HepG2 (cell line): Measurements from ENCODE around the gene GSTM1. TPM values are rescaled to one million over a fixed set of nuclear protein-coding genes. Genes with fewer than 3 reads are reported as not detected.
A peak's percentile ranks its signal among the peaks of the same experiment; 100 is the strongest.

Experiments
- CREM ChIP-seq, 2 experiments: sonication (generic) in 1 of 2; formaldehyde crosslinking in 1 of 2; IDR thresholded peaks; 2 replicates each; pipeline versions ENCODE4 v1.4.0 to v1.6.1; 2016 to 2020; ENCODE audit warnings: antibody characterized with exemption in 1 of 2, mild to moderate bottlenecking in 1 of 2, missing genetic modification reagents in 1 of 2
- FLYWCH1 ChIP-seq: sonication (generic); formaldehyde crosslinking; IDR thresholded peaks from 2 replicates; pipeline ENCODE4 v1.8.1; 2023; ENCODE audit warnings: mild to moderate bottlenecking, missing genetic modification reagents
- KDM5B ChIP-seq: sonication (generic); formaldehyde crosslinking; IDR thresholded peaks from 2 replicates; pipeline ENCODE4 v1.4.0; 2020; ENCODE audit warnings: missing genetic modification reagents, mild to moderate bottlenecking, borderline replicate concordance
- MYC ChIP-seq: sonication (generic); formaldehyde crosslinking; IDR thresholded peaks from 2 replicates; pipeline ENCODE4 v1.9.0; 2021; ENCODE audit warnings: missing genetic modification reagents, borderline replicate concordance
- NFE2 ChIP-seq: sonication (generic); formaldehyde crosslinking; IDR thresholded peaks from 2 replicates; pipeline ENCODE4 v1.4.0; 2020; ENCODE audit warnings: missing genetic modification reagents
- NFE2L2 ChIP-seq: fragments of 150-350 bp; IDR thresholded peaks from 2 replicates; pipeline ENCODE4 v1.6.1; 2014; ENCODE audit warnings: low read length
- NR2F2 ChIP-seq: IDR thresholded peaks from 2 replicates; pipeline ENCODE4 v1.6.1; 2012; ENCODE audit warnings: low read depth, inconsistent platforms, borderline replicate concordance
- PAX8 ChIP-seq: sonication (generic); formaldehyde crosslinking; IDR thresholded peaks from 2 replicates; pipeline ENCODE4 v1.8.0; 2022; ENCODE audit warnings: mild to moderate bottlenecking, missing genetic modification reagents, borderline replicate concordance
- PHF20 ChIP-seq: sonication (generic); formaldehyde crosslinking; IDR thresholded peaks from 2 replicates; pipeline ENCODE4 v1.5.0; 2020; ENCODE audit warnings: mild to moderate bottlenecking, missing genetic modification reagents
- SALL1 ChIP-seq: sonication (generic); formaldehyde crosslinking; IDR thresholded peaks from 2 replicates; pipeline ENCODE4 v1.8.0; 2022; ENCODE audit warnings: mild to moderate bottlenecking, missing genetic modification reagents
- SALL2 ChIP-seq: sonication (generic); formaldehyde crosslinking; IDR thresholded peaks from 2 replicates; pipeline ENCODE4 v1.8.1; 2023; ENCODE audit warnings: mild to moderate bottlenecking, missing genetic modification reagents, inconsistent platforms
- SIX1 ChIP-seq: sonication (generic); formaldehyde crosslinking; IDR thresholded peaks from 2 replicates; pipeline ENCODE4 v1.4.0; 2020; ENCODE audit warnings: missing genetic modification reagents, borderline replicate concordance
- SNAI1 ChIP-seq: sonication (generic); formaldehyde crosslinking; IDR thresholded peaks from 2 replicates; pipeline ENCODE4 v1.5.0; 2020; ENCODE audit warnings: mild to moderate bottlenecking, missing genetic modification reagents, borderline replicate concordance
- TOPORS ChIP-seq: sonication (generic); formaldehyde crosslinking; IDR thresholded peaks from 2 replicates; pipeline ENCODE4 v1.8.0; 2023; ENCODE audit warnings: mild to moderate bottlenecking, missing genetic modification reagents
- ZBTB7A ChIP-seq: sonication (generic); formaldehyde crosslinking; IDR thresholded peaks from 2 replicates; pipeline ENCODE4 v1.8.0; 2022; ENCODE audit warnings: mild to moderate bottlenecking, missing genetic modification reagents
- ZNF12 ChIP-seq: sonication (generic); formaldehyde crosslinking; IDR thresholded peaks from 2 replicates; pipeline ENCODE4 v1.5.0; 2020; ENCODE audit warnings: missing genetic modification reagents
- ZNF143 ChIP-seq: sonication (generic); formaldehyde crosslinking; IDR thresholded peaks from 2 replicates; pipeline ENCODE4 v1.4.0; 2020; ENCODE audit warnings: missing genetic modification reagents
- ZNF354B ChIP-seq: sonication (generic); formaldehyde crosslinking; IDR thresholded peaks from 2 replicates; pipeline ENCODE4 v1.8.0; 2022; ENCODE audit warnings: mild to moderate bottlenecking, missing genetic modification reagents
- ZNF513 ChIP-seq: sonication (generic); formaldehyde crosslinking; conservative IDR thresholded peaks from 2 replicates; pipeline ENCODE4 v1.5.0; 2020; ENCODE audit warnings: missing genetic modification reagents
- ZNF558 ChIP-seq: sonication (generic); formaldehyde crosslinking; IDR thresholded peaks from 2 replicates; pipeline ENCODE4 v1.9.0; 2022; ENCODE audit warnings: mild to moderate bottlenecking, missing genetic modification reagents, borderline replicate concordance
- ZNF678 ChIP-seq: sonication (generic); formaldehyde crosslinking; IDR thresholded peaks from 2 replicates; pipeline ENCODE4 v1.4.0; 2020; ENCODE audit warnings: mild to moderate bottlenecking, missing genetic modification reagents
- ZNF7 ChIP-seq: IDR thresholded peaks from 2 replicates; pipeline ENCODE4 v1.6.1; 2016; ENCODE audit warnings: missing biosample characterization, missing genetic modification reagents
- ZNF878 ChIP-seq: sonication (generic); formaldehyde crosslinking; IDR thresholded peaks from 2 replicates; pipeline ENCODE4 v1.8.1; 2023; ENCODE audit warnings: mild to moderate bottlenecking, missing genetic modification reagents, moderate library complexity
- ZSCAN25 ChIP-seq: sonication (generic); formaldehyde crosslinking; IDR thresholded peaks from 2 replicates; pipeline ENCODE4 v1.8.0; 2022; ENCODE audit warnings: mild to moderate bottlenecking, missing genetic modification reagents
- polyA plus RNA-seq, 8 experiments: library from polyadenylated mRNA; depleted of rRNA in 3 of 8; stranded (reverse) in 7 of 8; unstranded in 1 of 8; fragments of >200 nt; fragmentation: Illumina TruSeq in 4 of 8; extraction: Trizol in 4 of 8; gene quantifications; 2 replicates each; pipeline versions ENCODE4 v1.2.1 to v1.2.3, GENCODE V29; 2011 to 2016; ENCODE audit warnings: low read depth in 4 of 8, missing spikeins in 1 of 8, mixed read lengths in 1 of 8; ENCODE audit not compliant: insufficient read depth in 1 of 8
- total RNA-seq, 5 experiments: library from RNA; depleted of rRNA; stranded (reverse); fragments of >200 nt; fragmentation: Illumina TruSeq; extraction: Trizol; gene quantifications; 2 replicates each; pipeline ENCODE4 v1.2.3, GENCODE V29; 2016; ENCODE audit warnings: low read depth in 1 of 5
- TF ChIP-seq, protein P1 (sequence below): sonication (generic); formaldehyde crosslinking; conservative IDR thresholded peaks from 2 replicates; pipeline ENCODE4 v1.8.0; 2022; ENCODE audit warnings: low read depth, missing genetic modification reagents
- TF ChIP-seq, protein P2 (sequence below): sonication (generic); IDR thresholded peaks from 2 replicates; pipeline ENCODE4 v1.6.1; 2016; ENCODE audit warnings: low read depth, borderline replicate concordance

GSTM1 gene
- total and polyA plus RNA-seq, 2 of the 13 experiments (the other 11 are each of a cell fraction or from before 2014, with no cell fraction given), result 0.42 TPM; not detected in 1

- TF ChIP-seq FLYWCH1 (CRISPR knock-in tag) (no peak), SNAI1 (CRISPR knock-in tag) (no peak), PAX8 (no peak; the same call in 1 of the 2 replicates), MYC (CRISPR knock-in tag) (peak; percentile 54; the same call in 1 of the 2 replicates), NFE2 (CRISPR knock-in tag) (no peak), ZNF678 (CRISPR knock-in tag) (0 out of 2 replicates have a peak, but pooled peaks have one; percentile 30), SALL2 (no peak; the same call in 1 of the 2 replicates), NR2F2 (no peak), ZNF12 (CRISPR knock-in tag) (no peak), TOPORS (CRISPR knock-in tag) (no peak), SALL1 (CRISPR knock-in tag) (peak; percentile 45; the same call in 1 of the 2 replicates), ZSCAN25 (CRISPR knock-in tag) (no peak), KDM5B (CRISPR knock-in tag) (peak; percentile 61; the same call in 1 of the 2 replicates), ZNF878 (CRISPR knock-in tag) (no peak), SIX1 (CRISPR knock-in tag) (no peak), ZBTB7A (CRISPR knock-in tag) (0 out of 2 replicates have a peak, but pooled peaks have one; percentile 36), ZNF143 (CRISPR knock-in tag) (0 out of 2 replicates have a peak, but pooled peaks have one; percentile 19), NFE2L2 (no peak), ZNF558 (CRISPR knock-in tag) (no peak), ZNF7 (CRISPR knock-in tag) (no peak), PHF20 (no peak), CREM (IDR thresholded peaks at IDR 0.05) (no peak; the same call in 1 of the 2 replicates), CREM (CRISPR knock-in tag; IDR thresholded peaks at IDR 0.05) (no peak), ZNF354B (no peak), ZNF513 (CRISPR knock-in tag) (no peak)
- TF ChIP-seq, protein P1, sequence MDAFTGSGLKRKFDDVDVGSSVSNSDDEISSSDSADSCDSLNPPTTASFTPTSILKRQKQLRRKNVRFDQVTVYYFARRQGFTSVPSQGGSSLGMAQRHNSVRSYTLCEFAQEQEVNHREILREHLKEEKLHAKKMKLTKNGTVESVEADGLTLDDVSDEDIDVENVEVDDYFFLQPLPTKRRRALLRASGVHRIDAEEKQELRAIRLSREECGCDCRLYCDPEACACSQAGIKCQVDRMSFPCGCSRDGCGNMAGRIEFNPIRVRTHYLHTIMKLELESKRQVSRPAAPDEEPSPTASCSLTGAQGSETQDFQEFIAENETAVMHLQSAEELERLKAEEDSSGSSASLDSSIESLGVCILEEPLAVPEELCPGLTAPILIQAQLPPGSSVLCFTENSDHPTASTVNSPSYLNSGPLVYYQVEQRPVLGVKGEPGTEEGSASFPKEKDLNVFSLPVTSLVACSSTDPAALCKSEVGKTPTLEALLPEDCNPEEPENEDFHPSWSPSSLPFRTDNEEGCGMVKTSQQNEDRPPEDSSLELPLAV, result no peak
- TF ChIP-seq, protein P2, sequence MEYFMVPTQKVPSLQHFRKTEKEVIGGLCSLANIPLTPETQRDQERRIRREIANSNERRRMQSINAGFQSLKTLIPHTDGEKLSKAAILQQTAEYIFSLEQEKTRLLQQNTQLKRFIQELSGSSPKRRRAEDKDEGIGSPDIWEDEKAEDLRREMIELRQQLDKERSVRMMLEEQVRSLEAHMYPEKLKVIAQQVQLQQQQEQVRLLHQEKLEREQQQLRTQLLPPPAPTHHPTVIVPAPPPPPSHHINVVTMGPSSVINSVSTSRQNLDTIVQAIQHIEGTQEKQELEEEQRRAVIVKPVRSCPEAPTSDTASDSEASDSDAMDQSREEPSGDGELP, result peak; percentile 50; the same call in 1 of the 2 replicates
Observed at GRCh38 chr1:109739738-109740614, 52.4 kb downstream of the GSTM1 start (continued).
